COLO668 (cell line): Measurements from ENCODE around the gene ATG4B.

ENCODE experiments used
- DNase-seq: peaks from one replicate; lab custom pipeline; 2025; ENCODE audit not compliant: unreplicated experiment; lab: John Stamatoyannopoulos, UW

Gene ATG4B

DNA sequence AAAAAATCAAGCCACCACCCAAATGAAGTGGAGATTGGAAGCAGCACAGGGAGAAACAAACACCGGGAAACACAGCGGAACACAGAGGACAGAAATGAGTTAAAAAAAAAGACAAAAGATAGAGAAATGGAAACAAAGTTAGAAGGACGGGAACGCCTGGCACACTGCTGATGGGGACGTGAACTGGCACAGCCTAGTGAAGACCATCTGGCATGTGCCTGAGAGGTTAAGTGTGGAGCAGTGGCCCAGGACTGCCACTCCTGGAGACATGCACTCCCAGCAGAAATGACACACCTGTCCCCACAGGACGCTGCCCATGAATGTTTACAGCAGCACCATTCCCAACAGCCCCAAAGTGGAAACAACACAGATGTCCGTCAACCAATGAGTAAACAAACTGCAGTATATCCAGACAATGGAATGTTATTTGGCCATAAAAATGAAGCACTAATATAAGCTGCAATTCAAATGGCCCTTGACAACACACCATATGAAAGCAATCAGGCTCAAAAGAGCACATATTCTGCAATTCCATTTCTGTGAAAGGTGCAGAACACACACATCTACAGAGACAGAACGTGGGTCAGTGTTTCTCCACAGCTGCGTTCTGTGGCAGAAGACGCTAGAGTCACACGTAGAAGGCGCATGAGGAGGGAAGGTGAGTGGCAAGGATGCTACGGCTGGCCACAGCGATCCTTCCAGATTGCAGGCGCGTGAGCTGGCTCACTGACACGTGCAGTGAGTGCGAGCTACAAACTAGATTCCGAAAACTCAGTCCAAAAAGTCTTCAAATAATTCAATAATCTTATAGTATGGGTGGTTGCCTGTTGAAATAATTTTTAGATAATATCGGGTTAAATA lies 25.1 kb upstream of the ATG4B start:
- DNase-seq = peak; percentile 64

DNA sequence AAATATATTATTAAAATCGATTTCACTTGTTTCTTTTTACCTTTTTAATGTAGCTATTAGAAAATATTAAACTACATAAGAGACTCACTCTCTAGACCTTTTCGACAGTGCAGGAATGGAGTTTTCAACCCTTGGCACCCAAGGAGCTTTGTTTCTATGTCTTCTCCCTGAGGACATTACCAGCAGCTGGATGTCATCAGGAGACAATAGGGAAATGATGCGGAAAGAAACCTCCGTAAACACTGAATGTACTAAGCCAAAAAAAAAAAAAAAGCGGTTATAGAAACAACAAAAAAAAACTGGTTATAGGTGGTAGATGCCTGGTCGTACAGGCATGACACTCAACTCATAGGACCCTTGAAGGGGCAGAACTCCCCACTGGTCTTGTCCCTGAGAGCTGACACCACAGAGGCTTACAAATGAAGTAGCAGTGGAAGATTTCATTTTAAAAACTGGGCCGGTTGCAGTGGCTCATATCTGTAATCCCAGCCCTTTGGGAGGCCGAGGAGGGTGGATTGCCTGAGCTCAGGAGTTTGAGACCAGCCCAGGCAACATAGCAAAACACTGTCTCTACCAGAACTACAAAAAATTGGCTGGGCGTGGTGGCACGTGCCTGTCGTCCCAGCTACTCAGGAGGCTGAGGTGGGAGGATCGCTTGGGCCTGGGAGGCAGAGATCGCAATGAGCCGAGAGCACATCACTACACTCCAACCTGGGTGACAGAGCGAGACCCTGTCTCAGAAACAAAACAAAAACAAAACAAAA lies 24.3 kb upstream of the ATG4B start:
- DNase-seq = no peak

DNA sequence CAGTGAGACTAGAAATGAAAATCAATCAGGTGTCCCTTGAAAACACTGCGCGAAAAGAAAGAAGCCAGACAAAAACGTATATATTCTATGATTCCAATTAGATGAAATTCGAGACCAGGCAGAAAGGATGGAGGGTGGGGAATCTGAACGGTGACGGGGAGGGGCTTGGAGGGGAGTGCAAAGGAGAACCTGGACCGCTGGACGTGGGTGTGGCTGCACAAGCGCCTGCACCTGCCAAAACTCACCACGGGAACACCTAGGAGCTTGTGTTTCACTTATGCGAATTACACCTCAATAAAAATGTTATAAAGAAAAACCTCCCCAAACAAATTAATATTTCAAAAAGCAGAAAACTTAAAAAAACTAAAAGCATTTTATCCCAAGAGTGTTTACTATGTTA lies 22.5 kb upstream of the ATG4B start:
- DNase-seq = peak; percentile 75

DNA sequence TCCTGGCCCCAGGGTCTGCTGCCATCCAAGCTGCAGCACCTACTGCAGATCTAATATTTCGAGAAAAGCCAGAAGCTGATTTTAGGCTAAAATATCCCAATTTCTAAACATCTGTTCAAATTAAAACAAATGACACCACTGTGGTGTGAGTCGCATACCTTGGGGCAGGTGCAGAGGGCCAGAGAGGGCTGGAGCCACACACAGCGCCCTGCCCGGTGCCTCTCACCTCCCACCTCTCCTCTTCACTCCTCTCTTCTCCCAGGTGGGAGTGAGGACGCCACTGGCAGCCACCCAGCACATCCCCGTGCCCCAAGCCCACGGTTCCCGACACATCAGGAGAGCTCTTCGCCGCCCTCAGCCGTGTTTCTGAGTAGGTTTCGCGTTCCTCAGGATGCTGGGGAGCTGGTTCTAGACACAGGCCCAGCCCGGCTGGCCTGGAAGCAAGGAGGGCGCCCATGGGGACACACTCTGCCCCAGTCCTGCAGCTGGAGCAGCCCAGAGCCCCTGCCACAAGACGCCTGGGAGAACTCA lies 21.9 kb upstream of the ATG4B start:
- DNase-seq = peak; percentile 21

DNA sequence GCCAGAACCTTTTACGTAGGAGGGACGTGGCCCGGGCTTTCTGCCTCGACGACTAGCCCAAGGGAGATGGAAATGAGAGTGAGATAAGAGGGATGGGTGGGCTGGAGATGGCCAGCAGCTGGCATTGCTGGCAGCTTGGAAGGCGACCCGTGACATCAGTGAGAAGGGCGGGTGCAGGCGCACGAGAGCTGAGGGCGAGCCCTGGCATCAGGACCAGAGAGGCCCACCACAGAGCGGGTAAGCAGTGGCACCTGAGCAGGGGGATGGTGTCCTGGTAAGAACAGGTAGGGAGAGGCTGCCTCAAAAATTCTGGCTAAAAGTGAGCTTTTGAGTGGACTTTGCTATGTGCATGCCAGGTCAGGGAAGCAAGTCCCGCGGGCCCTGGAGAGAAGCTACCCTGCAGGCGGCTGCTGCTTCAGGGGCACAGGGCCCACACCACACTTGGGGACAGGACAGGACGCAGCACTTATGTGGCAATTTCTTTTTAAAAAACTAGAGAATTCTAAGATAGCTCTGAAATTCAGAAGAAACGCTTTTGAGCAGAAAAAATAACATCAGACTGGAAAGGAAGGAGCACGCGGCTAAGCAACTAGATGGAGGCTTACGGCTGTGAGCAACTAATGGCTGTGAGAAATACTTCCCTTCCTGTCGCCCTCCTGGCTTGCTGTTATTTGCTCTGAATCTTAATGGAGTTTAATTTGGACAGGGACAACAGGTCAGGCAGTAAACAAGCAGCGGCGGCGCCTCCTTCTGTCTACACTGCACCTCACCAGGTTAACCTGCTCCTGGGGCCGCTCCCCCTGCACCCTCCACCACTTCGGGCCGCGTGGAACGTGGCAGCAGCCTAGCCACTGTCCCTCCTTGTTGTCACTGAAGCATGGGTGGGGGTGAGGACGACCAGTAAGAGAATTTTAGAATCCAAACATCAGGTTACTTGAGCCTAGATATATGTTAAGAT lies 21.0 kb upstream of the ATG4B start:
- peak; percentile 54 for DNase-seq

DNA sequence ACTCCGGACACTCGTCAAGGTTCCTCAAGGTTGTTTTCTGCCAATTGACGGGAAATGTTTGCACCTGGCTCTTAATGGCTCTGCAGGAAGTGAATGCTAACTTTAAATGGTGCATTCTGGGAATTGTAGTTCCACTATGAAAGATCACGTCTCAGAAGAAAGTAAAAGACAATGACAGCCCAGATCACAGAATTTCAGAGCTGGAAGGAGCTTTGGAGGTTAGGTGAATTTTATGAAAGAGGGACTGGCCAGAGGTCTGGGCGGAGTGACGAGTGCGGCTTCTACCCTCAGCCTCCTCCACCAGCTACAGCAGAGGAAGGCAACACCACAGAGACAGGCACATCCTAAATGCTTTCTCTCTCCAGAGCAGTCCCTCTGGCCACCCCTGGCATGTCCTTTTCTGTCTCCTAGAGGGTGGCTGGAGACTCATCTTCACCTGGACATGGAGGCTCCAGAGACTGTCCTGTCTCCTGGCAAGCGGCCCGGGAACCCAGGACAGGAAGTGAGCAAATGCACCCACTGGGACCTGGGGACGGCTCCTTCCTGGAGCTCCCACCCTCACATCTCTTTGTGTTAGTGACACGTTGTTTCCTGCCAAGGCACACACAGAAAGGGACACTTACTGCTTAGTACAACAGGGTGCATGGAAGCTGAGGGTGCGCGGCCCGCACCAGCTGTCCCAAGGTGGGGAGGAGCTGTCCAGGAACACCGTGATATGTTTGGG lies 19.9 kb upstream of the ATG4B start:
- peak; percentile 56 for DNase-seq

DNA sequence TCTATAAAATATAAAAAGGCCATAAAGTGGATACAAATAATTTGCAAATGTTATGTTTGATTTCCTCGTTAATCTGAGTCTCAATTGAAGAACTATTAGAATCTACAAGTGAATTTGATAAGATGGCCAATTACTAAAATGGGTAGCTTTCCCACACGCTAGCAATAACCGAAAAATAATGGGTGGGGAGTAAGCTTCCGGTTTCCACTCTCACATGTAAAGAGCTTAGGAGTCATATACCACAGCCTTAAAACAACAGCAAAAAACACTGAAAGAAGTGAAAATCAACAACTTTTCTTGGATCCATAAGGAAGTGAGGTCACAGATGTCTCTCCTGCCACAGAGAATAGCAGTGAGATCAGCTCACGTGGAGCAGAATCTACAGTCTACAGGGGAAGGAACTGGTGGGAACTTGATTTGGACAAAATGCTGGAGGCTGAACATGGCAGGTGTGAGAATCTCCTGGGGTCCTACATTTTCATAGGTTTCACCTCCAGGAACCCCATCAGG lies 19.1 kb upstream of the ATG4B start:
- no peak for DNase-seq

DNA sequence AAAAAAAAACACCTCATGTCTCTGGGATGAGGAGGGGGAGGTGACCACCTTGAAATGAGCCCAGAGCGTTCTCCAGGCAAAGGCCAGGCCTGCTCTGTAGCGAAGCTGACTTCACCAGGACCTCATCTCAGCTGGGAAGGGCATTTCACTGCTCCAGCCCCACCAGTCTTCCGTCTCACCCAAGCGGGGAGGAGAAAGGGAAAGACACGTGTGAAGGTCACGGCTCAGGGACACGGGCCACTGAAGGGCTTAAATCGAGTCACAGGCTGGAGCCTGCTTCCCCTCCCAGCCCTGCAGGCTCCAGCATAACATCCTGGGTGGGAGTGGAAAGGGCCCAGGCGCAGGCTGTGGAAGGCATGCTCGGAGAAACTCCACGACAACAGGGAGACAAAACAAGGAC lies 18.7 kb upstream of the ATG4B start:
- no peak for DNase-seq

DNA sequence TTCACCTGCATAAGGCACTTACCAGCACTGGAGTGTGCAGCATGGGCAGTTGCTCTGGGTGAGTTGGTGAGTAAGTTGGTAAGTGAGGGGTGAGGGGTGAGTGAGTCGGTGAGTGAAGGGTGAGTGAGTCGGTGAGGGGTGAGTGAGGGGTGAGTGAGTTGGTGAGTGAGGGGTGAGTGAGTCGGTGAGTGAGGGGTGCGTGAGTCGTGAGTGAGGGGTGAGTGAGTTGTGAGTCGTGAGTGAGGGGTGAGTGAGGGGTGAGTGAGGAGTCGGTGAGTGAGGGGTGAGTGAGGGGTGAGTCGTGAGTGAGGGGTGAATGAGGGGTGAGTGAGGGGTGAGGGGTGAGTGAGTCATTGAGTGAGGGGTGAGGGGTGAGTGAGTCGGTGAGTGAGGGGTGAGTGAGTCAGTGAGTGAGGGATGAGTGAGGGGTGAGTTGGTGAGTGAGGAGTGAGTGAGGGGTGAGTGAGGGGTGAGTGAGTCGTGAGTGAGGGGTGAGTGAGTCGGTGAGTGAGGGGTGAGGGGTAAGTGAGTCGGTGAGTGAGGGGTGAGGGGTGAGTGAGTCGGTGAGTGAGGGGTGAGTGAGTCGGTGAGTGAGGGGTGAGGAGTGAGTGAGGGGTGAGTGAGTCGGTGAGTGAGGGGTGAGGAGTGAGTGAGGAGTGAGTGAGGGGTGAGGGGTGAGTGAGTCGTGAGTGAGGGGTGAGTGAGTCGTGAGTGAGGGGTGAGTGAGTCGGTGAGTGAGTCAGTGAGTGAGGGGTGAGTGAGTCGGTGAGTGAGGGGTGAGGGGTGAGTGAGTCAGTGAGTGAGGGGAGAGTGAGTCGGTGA lies 17.7 kb upstream of the ATG4B start:
- DNase-seq = no peak

DNA sequence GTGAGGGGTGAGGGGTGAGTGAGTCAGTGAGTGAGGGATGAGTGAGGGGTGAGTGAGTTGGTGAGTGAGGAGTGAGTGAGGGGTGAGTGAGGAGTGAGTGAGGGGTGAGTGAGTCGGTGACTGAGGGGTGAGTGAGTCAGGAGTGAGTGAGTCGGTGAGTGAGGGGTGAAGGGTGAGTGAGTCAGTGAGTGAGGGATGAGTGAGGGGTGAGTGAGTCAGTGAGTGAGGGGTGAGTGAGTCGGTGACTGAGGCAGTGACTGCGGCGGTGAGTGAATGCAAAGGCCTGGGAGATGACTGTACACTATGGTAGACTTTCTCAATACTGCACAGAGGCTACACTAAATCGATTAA lies 17.1 kb upstream of the ATG4B start:
- DNase-seq = no peak

DNA sequence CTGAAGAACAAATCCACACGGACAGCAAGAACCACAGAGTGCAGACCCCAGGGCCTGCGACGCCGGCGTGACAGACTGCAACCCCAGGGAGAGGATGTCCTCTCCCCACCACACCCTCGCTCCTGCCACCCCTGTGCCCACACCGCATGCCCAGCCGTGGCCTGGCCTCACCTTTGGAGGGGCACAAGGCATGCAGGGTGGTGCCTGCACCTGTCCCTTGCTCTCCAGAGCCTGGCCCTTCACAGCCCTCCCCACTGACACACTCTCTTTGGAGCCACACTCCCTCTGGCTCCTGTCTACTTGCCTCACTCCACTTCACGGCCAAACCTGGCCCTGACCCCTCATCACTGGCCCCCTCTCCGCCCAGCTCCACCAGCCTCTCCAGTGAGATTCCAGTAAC lies 9.8 kb upstream of the ATG4B start:
- DNase-seq = no peak

DNA sequence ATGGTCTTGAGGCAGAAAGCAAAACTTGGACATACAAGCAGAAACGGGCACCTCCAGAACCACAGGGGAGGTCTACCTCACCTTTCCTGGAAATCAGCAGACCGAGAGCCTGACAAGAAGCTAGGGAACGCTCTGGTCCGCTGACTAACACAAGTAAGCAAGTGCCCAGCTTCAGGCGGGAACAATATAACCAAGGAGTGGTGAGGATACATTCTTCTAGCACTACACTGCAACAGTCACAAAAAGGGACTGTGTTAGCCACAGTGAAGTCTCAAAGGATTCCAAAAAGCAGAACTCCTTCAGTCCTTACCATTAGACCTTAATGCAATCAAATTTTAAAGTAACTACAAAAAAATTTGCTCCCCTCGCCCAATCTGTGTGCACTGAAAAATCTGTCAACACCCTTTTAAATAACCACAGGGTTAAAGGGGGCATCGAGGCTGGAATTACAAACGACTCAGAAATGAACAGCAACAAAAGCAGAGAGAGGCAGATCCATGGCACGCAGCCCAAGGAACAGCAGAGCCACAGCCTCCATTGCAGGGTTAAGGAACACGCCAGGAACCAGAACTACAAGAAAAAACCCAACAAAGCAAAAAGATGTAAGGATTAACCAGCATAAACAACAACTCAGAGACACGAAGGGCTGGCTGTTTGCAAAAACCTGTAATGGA lies 7.6 kb upstream of the ATG4B start:
- no peak for DNase-seq

DNA sequence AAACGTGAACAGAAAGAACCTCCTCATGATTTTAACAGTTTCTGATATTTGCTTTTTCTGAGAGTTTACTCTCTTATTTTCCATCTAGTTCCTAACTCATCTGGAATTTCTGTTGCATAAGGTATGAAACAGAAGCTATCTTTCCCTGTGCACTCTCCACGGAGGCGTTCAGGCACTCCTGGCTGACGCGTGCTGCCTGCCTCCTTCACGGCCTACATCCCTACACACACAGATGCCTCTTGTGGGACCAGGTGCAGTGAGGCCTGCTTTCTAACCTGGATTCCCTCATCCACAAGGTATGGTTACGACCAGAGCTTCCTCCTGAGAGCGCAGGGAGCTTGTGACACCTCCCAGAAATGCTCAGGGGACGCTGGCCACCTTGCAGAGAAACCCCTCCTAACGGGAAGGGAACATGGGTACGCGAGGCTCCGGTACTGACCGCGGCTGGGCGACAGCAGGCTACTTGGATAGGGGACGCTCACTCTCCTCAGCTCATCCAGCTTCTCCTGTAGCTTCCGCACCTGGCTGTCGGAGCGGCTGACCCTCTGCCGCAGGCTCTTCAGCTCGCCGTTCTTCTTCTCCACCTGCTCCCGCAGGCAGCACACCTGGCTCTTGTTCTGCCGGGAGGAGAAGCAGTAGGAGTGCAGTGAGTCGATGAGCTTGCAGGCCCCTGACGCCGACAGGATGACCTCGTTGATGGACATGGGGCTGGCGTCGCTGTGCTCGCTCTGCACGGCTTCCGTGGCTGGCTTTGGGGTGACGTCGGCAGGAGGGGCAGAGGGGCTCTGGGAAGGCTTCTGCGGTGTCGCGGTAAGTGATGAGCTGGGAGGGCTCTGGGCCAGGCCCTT lies 4.8 kb upstream of the ATG4B start:
- DNase-seq = peak; percentile 64

DNA sequence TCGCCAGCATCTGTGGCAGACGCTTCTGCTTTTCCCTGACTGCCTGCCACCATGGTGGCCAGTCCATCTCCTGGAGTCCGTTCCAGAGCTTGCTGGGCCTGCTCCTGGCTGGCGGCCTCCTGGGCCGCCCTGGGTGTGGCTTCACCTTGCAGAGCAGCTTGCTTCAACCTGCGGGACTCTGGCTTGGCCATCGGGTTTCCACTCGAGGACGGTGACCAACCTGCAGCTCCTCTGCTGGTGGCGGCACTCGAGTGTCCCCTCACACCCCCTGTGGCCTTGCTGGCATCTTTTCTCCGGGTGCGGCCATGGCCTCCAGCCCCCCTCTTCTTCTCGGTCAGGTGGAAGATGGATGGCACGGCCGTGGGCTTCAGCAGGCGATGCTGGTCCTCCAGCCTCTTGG lies 3.9 kb upstream of the ATG4B start:
- DNase-seq = no peak

DNA sequence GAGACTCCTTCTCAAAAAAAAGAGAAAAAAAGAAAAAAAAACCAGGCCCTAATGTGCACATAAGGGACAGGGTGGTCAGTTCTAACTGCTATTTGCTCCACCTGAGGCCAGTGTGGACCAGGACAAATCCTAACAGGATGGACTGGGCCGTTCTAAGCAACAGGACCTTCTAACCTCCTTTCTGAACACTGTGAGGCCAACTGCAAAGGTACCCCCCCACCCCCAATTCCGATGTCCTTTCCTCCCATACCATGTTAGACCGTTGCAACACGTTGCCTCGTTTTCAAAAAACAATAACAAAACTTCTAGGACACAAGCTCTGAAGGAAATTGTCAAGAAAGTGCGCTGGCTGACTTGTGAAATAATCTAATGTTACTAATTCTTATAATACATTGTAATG lies 1.7 kb upstream of the ATG4B start:
- no peak for DNase-seq

DNA sequence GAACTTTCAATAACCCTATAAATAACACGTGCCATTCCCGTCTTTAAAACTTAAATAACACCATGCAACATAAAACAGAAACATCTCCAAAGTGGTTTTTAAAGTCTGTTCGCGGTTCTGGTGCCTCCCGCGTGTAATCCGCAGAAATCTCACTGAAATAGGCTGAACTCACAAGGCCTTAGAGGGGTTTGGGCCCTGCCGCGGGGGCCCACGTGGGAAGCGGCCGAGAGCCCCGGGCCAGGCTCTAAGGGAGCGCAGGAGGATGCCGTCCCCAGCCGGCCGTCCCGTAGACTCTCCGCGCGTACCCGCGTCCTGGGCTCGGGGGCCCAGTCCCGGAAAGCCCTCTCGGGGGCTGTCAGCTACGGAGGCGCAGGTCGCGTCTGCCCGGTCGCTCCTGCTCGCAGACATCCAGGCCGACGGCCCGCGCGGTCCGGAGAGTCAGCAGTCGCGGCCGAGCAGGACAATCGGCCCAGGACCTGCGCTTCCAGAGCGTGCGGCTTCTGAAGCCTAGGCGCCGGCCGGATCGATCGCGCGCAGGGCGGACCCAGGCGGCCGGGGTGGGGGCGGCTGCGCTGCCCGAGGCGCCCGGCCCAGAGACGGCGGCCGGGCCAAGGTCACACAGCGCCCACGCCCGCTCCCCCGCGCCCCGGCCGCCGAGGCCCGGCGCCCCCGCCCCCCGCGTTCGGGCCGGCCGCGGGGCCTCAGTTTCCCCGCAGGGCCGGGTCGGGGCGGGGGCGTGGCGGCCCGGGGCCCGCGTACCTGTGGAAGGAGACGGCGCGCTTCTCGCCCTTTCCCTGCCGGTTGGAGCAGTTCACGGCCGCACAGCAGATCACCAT lies 1.1 kb upstream of the ATG4B start:
- DNase-seq = peak; percentile 61
